Activated naive CD4-positive, alpha-beta T cell treated with Interleukin-2 at 50 U/mL for 16 hours (primary cell): ENCODE results near the gene SLC22A23.

ENCODE experiments used
- DNase-seq: peaks from one replicate; pipeline ENCODE4 v3.0.0-alpha.2; 2020

SLC22A23 gene

GRCh38 chr6:3471711-3472110, 14.9 kb upstream of the SLC22A23 start:
- no peak for DNase-seq

GRCh38 chr6:3471286-3471685, 14.4 kb upstream of the SLC22A23 start:
- DNase-seq = no peak

GRCh38 chr6:3468585-3468984, 11.7 kb upstream of the SLC22A23 start:
- DNase-seq = no peak

- no peak for DNase-seq
These were observed 11.1 kb upstream of the SLC22A23 start for GRCh38 chr6:3467996-3468395.

GRCh38 chr6:3466488-3467219, 9.8 kb upstream of the SLC22A23 start:
- DNase-seq = no peak

- no peak for DNase-seq
These were observed 3.4 kb upstream of the SLC22A23 start for GRCh38 chr6:3460253-3460652.

GRCh38 chr6:3458706-3459421, 2.0 kb upstream of the SLC22A23 start:
- no peak for DNase-seq

- DNase-seq = peak; percentile 10
These were observed 1.1 kb upstream of the SLC22A23 start for GRCh38 chr6:3457710-3458602.

- DNase-seq = no peak
These were observed 404 bp downstream of the SLC22A23 start for GRCh38 chr6:3456395-3456897.

GRCh38 chr6:3455569-3456394, 1.1 kb downstream of the SLC22A23 start:
- DNase-seq = no peak

- DNase-seq = peak; percentile 18
These were observed 1.7 kb downstream of the SLC22A23 start for GRCh38 chr6:3455147-3455568.

GRCh38 chr6:3454273-3455010, 2.4 kb downstream of the SLC22A23 start:
- no peak for DNase-seq

GRCh38 chr6:3453413-3454272, 3.2 kb downstream of the SLC22A23 start:
- no peak for DNase-seq

GRCh38 chr6:3451498-3451897, 5.4 kb downstream of the SLC22A23 start:
- no peak for DNase-seq

- no peak for DNase-seq
These were observed 6.0 kb downstream of the SLC22A23 start for GRCh38 chr6:3450888-3451287.

- no peak for DNase-seq
These were observed 7.0 kb downstream of the SLC22A23 start for GRCh38 chr6:3449750-3450305.

GRCh38 chr6:3449321-3449720, 7.5 kb downstream of the SLC22A23 start:
- no peak for DNase-seq

- DNase-seq = no peak
These were observed 9.8 kb downstream of the SLC22A23 start for GRCh38 chr6:3447005-3447404.

- DNase-seq = no peak
These were observed 10.7 kb downstream of the SLC22A23 start for GRCh38 chr6:3446184-3446583.
